NCI-H524 treated with DMSO at 0.1 percent for 48 hours (cell line): ENCODE results near the gene GSC.
"Not testable (repeated sequence)": the region's sequence is repeated elsewhere in the genome, so short reads cannot be mapped to it uniquely, and the experiment has no call there.

Experiments
- DNase-seq: peaks from one replicate; lab custom pipeline; 2025; lab: John Stamatoyannopoulos, UW

Gene GSC

GRCh38 chr14:94769391-94770250, at the start of gene GSC:
Gene GSC (minus strand): TSS chr14:94770113. CDS start chr14:94770015, 98 bp downstream.
- DNase-seq, result no peak

DNA sequence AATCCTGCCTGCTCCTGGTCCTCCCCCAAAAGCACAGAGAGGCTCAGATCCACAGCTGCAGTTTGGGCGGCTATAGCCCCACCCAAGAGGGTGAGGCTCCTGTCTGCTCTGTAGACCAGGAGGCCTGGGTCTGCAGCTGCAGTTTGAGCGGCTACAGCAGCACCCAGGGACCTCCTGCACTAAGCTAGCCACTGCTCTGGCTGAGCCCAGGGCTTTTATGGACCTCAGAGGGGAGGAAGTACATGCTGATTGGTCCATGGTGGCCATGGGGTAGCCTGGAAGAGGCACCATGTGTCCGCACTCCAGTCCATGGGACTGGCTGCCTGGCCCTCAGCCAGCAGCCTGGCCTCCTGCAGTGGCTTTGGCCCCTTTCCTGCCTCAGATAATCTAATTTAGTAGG, 49.6 kb upstream of the GSC start:
- DNase-seq, result no peak

- DNase-seq, result no peak
These were observed 46.2 kb upstream of the GSC start for GRCh38 chr14:94816113-94816512.

DNA sequence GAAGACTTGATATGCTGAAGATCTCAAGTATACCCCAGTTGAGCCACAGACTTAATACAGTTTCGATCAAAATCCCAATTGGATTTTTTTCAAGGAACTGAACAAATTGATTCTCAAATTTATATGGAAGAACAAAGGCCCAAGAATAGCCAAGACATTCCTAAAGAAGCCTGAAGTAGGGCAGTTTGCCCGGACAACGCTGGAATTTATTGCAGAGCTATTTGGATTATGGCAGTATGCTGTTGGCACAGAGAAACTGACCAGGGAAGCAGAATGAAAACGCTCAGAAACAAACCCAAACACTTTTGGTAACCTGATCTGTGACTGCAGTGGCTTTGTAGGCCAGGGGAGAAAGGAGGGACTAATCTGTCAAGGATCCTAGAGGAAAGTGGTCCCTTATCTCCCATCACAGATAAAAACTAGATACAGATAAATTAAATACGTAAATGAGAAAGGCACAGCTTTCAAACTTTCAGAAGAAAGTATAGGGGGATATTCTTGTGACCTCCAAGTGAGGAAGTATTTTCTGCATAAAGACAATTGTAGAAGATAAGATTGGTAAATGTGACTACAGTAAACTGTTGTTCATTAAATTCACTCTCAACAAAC, 35.9 kb upstream of the GSC start:
- no peak for DNase-seq

- DNase-seq, result no peak
These were observed 31.3 kb upstream of the GSC start for GRCh38 chr14:94801225-94801624.

GRCh38 chr14:94800764-94801163, 30.9 kb upstream of the GSC start:
- not testable (repeated sequence) for DNase-seq

GRCh38 chr14:94797887-94798286, 28.0 kb upstream of the GSC start:
- DNase-seq, result no peak

- DNase-seq, result no peak
These were observed 26.4 kb upstream of the GSC start for GRCh38 chr14:94796278-94796677.

DNA sequence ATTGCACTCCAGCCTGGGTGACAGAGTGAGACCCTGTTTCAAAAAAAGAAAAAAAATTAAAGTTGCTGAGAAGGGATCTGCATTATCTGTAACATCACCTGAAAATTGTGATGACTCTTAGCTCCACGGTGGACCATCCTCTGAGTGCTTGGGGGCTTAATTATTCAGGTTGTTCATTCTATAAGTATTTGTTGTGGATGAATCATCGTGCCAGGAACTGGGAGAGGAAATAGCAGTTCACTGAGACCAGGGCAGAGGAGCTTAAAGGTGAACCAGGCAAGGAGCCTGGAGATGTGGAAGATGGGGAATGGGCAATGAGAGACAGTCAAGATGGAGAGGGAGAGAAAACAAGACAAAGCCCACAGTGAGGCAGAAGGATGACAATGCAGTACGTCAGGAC, 25.5 kb upstream of the GSC start:
- no peak for DNase-seq

DNA sequence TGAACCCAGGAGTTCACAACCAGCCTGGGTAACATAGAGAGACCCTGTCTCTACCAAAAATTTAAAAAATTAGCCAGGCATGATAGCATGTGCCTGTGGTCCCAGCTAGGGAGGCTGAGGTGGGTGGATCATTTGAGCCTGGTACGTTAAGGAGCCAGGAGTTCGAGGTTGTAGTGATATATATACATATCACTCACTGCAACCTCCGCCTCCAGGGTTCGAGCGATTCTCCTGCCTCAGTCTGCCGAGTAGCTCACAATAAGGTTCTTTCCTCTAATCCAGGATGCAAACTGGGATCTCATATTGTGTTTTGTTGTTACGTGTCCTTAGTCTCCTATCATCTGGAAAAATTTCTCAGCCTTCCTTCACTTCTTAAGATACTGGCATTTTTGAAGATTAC, 24.0 kb upstream of the GSC start:
- DNase-seq, result no peak

- DNase-seq, result no peak
These were observed 17.7 kb upstream of the GSC start for GRCh38 chr14:94787655-94788054.

DNA sequence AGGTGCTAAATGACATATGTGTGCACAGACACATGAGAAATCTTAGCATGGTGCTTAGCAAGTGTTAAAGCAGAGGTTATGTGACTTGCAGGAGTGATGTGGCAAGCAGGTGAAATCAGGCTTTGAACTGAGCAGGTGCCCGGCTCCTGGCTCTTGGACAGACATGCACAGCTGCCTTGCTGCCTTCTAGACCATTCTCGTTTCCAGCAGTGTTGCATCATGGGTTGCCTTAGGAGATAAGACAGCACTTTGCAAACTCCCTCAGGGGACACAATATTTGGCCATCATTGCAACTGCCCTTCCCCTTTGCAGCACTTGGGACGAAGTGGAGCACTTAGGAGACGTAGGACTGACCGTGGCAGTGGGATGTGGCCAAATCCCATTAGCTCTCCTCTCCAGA, 17.2 kb upstream of the GSC start:
- DNase-seq, result no peak

GRCh38 chr14:94780536-94781399, 10.9 kb upstream of the GSC start:
- no peak for DNase-seq

DNA sequence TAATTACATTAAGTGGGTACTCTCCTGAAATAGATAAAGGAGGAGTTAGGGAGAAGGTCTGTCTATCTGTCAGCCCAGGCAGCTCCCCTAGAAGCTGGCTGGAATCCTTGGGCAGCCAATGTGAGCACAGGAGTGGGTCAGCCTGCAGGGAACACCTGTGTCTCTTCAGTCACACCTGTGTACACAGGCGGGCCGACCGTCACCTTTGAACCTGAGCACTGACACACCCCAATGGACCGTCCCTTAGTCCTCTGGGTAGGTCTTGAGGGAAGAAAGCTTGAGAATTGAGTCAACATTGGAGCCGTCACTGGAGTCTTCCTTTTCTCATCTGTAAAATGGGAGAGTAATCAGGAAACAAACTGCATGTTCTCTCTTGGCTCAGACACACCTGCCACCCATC, 9.8 kb upstream of the GSC start:
- no peak for DNase-seq

GRCh38 chr14:94775871-94776210, 5.9 kb upstream of the GSC start:
- no peak for DNase-seq

DNA sequence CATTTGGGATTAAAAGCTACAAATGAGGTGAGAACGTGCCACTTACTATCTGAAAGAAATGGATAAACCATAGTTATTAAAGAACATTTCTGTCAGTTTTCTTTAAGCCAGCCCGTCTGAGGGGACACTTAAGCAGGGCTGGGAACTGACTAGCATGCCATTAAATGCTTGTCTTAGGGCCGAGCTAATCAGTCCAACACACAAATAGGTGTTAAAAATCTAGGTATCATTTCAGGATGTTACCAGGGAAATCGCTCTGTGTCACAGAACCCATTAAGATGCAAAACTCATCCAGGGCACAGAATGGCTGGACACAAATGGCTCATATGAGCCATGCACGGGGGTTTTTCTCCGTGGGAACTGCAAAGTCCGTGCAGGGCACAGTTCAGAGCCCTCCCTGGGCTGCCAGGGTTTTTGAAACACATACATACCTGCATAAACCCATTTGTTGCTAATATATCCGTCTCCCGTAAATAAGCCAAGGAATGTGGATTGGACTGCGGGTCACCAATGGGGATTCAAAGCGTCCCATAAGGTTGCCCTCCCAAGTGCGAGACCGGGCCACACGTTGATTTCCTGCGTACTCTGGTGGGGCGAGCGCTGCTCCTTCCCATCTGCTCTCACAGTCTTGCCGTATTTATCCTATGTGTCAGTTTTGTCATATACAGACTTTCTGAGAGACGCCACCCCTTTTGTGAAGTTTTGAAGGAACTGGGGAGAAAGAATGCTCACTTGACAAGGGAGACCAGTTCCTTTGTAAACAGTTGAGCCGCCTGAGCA, 5.4 kb upstream of the GSC start:
- DNase-seq, result no peak

DNA sequence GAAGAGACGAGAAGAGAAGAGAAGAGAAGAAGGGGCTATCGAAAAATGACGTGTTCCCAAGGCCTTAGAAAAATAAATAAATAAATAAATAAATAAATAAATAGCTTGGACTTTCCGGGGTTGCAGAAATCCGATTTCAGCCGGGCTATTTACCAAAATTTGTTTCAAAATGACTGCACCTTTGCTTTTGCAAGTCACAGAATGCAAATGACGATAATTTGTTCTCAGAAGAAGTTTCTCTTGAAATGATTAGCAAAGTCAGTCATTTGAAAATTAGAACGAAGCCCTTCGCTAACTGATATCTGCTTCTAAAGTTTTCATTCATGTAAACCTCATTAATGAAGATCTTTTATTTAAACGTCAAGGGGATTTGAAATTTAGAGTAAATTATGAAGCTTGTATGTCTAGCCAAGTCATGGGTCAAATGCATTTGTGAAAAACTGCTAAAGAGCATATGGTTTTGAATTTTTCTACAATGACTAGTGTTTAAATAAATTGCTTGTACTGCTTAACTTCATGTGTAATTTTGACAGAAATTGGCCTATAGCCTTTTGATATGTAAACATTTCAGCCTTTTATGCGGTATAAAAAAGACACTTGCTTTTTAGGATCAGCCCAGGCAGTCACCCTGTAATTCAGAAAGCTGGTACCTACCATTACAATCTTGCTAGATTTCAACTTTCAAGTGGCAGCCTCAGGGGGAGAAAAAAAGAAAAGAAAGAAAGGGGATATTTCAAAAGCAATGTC, 4.6 kb upstream of the GSC start:
- no peak for DNase-seq

- DNase-seq, result no peak
These were observed 3.9 kb upstream of the GSC start for GRCh38 chr14:94773655-94774343.

DNA sequence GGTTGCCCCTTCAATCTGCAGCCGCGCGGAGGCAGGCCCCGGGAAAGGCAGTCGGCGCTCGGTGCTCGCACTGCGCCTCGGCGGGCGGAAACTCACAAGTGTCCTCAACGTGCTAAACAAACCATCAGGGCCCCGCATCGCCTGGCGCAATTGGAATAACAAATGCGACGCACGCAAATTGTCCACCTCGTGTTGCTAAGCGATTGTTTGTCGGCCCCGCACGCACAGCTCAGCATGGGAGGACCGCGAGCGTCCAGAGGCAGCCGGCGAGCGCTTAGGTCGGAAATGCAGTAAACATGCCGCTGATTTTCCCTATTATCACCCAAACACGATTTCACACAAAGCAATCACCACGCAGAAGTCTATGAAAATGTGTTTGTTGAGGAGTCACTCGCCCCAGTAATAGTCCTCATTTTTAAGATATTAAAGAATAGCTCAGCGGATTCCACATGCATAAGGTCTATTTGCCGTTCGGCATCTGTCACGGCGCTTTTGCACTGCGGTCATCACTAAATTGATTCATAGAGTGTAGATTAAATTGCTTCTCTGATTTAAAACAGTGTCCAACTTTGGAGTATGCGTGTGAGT, 3.2 kb upstream of the GSC start:
- DNase-seq, result no peak

DNA sequence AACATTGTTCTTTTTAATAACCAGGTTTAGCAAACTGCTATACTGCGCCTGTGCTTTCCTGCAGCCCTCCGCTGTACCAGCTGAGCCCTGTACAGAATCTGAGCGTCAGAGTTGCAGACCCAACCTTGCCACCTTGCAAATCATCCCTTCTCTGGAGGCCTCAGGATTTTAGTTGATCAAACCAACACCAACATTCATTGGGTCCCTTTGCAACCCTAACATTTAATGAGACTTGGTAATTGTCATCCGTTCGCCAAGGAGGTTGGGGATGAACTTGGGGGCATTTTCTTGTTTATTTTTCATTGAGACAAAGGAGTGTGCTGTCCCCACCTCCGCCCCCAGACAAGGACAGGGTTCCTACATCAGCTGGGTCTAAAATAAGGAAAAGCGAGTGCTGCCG, 2.6 kb upstream of the GSC start:
- DNase-seq, result no peak
